NCI-H345 (cell line): ENCODE results near the gene TAF10.
A peak's percentile ranks its signal among the peaks of the same experiment; 100 is the strongest.

Experiments used
- DNase-seq: peaks from one replicate; lab custom pipeline; 2025; lab: John Stamatoyannopoulos, UW

The TAF10 gene

GRCh38 chr11:6625156-6625831 is 13.3 kb upstream of the TAF10 start:
- DNase-seq, result no peak

- DNase-seq, result no peak
Measured at GRCh38 chr11:6623391-6624363, 11.7 kb upstream of the TAF10 start.

GRCh38 chr11:6622261-6623171 is 10.5 kb upstream of the TAF10 start:
- no peak for DNase-seq

- DNase-seq, result no peak
Measured at GRCh38 chr11:6621711-6622211, 9.7 kb upstream of the TAF10 start.

- no peak for DNase-seq
Measured at GRCh38 chr11:6620636-6621035, 8.6 kb upstream of the TAF10 start.

- DNase-seq, result peak; percentile 94
Measured at GRCh38 chr11:6619004-6619745, 7.2 kb upstream of the TAF10 start, which contains the start of gene TPP1. Gene TPP1 (minus strand): TSS chr11:6619422. CDS start chr11:6619400, 22 bp downstream.

- no peak for DNase-seq
Measured at GRCh38 chr11:6618117-6619003, 6.3 kb upstream of the TAF10 start.

GRCh38 chr11:6617315-6617781 is 5.3 kb upstream of the TAF10 start:
- DNase-seq, result no peak

- no peak for DNase-seq
Measured at GRCh38 chr11:6616596-6617250, 4.7 kb upstream of the TAF10 start.

GRCh38 chr11:6615882-6616585 is 4.0 kb upstream of the TAF10 start:
- DNase-seq, result no peak

- DNase-seq, result no peak
Measured at GRCh38 chr11:6615046-6615445, 3.0 kb upstream of the TAF10 start.

GRCh38 chr11:6614446-6614845 is 2.4 kb upstream of the TAF10 start:
- DNase-seq, result no peak

GRCh38 chr11:6613496-6613895 is 1.5 kb upstream of the TAF10 start:
- no peak for DNase-seq

- no peak for DNase-seq
Measured at GRCh38 chr11:6611963-6612212, 128 bp downstream of the TAF10 start.

GRCh38 chr11:6611092-6611962 is 689 bp downstream of the TAF10 start:
- DNase-seq, result no peak

GRCh38 chr11:6610591-6610990 is 1.4 kb downstream of the TAF10 start:
- DNase-seq, result no peak

- no peak for DNase-seq
Measured at GRCh38 chr11:6609502-6610015, 2.5 kb downstream of the TAF10 start.
